COLO668 (cell line): ENCODE results near the gene GTF3C5.
"Not testable (repeated sequence)": the region's sequence is repeated elsewhere in the genome, so short reads cannot be mapped to it uniquely, and the experiment has no call there.

Source experiments
- DNase-seq: peaks from one replicate; lab custom pipeline; 2025; ENCODE audit not compliant: unreplicated experiment; lab: John Stamatoyannopoulos, UW

The GTF3C5 gene

DNA sequence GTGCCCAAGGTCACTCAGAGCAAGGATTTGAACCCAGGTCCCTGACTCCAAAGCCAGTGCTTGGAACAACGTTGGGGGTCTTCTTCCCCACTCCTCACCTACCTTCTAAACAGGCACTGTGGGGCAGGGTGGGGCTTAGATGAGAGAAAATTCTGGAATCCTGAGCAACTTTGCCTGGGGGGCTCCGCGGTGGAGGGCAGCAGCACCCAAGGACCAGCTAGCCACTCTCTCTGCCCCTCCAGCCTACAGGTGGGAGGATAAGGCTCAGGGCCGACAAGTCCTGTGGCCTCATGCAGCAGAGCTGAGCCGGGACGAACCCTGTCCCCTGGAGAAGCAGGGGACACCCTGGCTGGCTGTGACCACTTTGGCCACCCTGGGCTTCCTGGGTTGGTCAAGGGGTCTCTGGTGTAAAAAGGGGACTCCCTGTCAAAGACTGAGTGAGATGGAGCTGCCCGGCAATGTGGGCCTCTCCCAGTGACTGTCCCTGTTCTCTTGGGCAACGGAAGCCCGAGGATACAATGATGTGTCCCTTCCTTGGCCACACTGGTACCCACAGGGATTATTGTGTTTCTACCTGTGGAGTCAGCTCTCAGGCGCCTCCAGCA lies 57.5 kb downstream of the GTF3C5 start:
- no peak for DNase-seq

DNA sequence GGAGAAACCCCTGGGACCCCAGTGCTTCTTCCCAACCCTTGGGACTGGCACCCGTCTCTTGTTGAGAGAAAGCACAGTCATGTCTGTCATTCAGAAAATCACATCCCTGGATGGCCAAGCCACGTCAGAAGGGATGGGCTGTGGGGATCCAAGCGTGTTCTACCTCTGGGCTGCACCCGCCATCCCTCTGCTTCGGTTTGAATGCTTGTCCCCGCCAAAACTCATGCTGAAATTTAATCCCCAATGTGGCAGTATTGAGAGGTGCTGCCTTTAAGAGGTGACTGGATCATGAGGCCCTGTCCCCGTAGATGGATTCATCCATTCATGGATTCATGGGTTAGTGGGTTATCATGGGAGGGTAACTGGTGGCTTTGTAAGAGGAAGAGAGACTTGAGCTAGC lies 58.0 kb downstream of the GTF3C5 start:
- DNase-seq = no peak

DNA sequence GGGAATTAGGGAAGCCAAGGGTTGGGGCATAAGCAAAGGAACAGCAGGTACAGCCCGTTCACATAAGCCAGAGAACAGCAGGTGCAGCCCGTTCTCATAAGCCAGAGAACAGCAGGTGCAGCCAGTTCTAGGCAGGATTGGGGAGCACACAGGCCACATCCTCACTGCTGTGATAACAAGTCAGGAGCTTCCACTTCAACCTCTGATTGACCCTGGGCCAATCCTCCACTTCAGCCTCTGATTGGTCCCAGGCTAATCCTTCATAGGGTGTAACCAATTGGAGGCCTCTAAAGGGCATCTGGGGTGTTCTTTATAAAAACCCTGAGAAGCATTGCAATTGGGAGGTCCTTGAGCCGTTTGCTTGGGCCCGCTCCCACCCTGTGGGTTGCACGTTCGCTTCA lies 58.5 kb downstream of the GTF3C5 start:
- DNase-seq = peak; percentile 73

DNA sequence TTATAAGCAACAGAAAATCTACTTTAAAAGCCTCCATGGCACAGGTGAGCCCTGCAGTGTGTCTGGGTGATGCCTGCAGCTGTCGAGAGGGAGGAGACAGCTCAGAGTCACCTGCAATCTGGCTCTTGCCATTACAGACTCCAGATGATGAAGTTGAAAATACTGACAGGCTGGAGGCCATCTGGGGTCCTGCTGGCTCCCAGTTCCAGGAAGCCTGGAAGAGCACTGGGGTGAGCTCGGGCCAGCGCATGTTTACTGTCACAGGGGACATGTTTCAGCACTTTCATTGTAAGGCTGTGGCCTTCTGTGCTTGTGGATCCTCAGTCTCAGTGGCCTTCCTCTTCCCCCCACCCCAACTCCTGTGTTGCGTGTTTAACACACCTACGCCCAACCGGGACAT lies 59.4 kb downstream of the GTF3C5 start:
- DNase-seq = no peak

DNA sequence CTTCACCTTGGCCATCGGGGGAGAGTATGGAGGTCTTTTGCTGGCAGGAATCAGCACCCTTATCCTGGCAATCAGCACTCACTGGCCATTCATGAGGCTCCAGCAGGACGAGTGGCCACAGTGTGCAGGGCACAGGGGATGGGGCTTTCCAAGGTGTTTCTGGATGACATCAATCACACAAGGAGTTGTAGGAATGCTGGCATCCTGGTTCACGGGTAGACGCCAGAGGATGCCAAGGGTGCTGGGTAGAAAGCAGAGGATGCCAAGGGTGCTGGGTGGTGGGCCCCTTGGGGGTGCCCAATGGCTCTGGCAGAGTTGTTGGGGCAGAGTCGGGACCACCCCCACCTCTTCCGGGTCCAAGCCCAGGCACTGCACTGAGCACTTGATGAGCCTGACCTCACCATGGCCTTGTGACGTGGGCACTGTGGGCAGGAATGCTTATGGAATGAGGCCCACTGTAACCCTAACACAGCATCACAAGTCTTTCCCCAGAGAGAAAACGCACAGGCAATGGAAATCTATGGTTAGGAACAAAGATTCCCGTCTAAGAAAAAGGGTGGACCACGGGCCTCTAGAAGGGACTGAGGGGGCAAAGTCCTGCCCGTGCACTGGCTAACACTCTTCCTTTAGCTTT lies 60.1 kb downstream of the GTF3C5 start:
- no peak for DNase-seq

DNA sequence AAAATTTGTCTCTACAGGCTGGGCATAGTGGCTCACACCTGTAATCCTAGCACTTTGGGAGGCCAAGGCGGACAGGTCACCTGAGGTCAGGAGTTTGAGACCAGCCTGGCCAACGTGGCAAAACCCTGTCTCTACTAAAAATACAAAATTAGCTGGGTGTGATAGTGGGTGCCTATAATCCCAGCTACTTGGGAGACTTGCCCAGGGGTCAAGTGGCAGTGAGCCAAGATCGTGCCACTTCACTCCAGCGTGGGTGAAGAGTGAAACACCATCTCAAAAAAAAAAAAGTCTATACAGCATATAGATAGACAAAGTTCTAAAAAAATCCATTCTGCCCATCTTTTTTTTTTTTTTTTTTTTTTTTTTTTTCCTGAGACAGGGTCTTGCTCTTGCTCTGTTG lies 63.6 kb downstream of the GTF3C5 start:
- DNase-seq = not testable (repeated sequence)

DNA sequence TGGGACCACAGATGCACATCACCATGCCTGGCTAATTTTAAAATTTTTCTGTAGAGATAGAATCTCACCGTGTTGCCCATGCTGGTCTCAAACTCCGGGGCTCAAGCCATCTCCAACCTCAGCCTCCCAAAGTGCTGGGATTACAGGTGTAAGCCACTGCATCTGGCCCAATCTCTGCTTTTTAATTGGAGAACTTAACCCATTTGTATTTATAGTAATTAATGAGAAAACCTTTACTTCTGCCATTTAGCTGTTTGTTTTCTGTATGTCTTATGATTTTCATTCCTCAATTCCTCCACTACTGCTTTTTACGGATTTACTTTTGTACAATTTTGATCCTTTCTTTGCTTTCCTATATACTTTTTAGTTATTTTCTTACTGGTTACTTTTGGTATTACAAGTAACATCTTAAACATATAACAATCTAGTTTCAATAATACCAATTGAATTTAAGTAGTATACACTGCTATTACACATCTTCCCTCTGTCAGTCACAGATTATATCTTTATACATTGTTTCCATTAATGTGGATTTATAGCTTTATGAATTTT lies 64.1 kb downstream of the GTF3C5 start:
- DNase-seq = no peak

DNA sequence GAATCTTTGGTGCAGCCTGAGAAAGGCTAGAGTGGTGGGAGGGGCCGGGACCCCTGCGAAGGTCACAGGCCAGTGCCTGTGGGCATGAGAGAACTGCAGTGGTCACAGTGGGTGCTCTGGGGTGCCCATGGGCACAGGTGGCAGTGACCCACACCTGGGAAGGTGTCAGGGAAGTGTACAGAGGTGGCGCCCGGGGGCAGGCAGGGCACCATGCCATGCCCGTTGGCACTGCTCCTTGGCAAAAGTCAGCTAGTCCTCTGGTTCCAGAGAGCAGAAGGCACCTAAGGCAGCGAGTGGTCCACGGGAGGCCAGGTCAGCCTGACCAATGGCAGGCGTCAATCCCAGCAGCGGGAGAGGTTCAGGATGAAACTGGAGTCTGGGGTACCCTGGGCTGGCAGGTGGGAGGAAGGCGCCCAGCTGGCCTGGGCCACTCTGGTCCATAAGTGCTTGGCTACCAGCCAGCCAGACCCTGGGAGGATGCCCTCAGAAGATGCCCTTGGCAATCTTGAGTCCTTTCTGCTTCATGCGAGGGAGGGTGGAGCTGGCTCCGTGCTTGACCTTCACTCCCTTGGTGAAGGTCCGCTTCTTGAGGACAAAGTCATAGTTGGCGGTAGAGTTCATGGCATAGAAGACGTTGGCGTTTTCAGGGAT lies 67.4 kb downstream of the GTF3C5 start:
- no peak for DNase-seq

DNA sequence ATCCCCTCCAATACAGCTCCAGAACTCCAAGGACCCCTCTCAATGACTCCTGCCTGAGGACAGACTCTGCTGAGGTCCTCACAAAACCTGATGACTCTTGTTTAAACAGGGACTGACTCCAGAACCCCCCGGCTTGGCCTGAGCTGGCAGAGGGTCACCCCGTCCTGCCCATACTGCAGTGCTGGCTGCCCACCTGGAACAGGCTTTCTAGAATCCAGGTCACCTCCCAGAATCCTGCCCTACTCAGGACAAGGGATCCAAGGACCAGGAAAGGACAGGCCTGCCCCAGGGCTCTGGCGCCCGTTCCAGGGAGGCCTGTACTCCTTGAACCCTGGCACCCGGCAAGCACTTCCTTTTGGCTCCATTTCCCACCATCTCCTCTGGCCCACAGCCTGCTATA lies 68.1 kb downstream of the GTF3C5 start:
- no peak for DNase-seq

DNA sequence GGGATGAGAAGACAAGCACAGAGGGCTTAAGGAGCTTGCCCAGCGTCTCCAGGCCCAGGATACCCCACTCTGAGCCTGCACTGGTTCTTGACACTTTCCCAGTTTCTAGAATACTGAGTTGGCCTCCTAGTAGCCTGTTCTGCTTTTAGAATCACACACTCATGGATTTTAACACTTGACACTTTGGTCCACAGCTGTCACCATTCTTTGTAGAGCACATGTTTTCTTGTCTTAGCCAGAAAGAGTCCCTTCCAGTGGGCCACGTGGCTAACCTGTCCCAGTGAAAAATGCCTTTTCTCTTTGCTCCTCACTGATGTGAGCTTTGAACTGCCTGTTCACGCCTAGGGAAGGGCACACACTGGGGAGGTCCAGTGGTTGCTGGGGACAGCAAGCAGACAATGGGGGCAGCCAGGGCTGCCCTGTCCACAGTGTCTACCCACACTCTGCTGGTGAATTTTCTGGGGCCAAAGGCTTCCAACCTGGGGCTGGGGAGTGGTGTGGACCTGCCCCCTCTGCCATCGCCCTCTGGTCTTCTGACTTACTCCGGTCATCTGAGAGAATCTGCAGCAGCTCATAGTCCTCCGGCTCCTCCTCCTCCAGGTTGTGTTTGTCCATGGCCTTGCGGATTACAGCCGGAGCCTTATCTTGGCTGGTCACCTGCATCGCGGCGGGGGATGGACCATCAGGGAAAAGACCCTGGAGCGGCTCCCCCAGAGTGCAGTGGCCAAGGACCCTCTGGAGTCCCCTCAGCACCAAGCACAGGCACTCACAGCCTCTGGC lies 69.1 kb downstream of the GTF3C5 start:
- DNase-seq = no peak

DNA sequence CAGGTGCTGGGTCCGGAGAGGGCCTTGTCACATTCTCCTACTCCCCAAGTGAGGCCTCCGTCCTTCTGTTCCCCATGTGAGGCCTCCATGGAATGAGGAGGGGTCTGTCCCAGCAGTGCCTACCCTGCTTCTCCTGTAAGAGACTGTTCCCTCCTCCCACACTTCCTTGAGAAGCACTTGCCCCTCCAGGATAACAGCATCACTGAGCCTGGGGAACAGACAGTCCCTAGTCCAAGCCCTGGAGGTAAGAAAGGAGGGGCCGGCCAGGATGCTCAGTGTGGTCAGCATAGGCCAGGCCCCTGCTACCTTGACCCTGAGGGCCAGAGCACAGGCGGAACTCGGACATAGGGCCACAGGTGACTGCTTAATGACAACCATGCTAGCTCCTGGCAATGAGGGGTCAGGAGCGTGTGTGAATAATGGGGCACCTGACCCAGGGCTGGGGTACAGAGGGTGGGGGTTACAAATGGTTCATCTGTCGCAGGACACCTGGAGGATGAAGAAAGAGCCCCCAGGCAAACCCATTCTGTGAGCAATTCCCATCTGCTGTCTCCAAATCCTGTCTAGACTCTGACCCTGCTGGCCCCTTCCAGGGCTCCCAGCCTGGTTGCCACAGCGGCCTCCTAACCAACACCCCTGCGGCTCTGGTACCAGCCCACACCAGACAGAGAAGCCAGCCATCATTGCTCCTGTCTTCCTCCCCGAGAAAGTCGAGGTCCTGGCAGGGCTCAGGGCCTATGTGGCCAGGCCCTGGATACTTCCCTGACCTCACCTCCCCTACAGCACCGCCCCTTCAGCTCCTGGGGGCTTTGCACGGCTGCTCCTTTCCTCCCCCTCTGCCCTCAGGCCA lies 69.9 kb downstream of the GTF3C5 start:
- DNase-seq = no peak

DNA sequence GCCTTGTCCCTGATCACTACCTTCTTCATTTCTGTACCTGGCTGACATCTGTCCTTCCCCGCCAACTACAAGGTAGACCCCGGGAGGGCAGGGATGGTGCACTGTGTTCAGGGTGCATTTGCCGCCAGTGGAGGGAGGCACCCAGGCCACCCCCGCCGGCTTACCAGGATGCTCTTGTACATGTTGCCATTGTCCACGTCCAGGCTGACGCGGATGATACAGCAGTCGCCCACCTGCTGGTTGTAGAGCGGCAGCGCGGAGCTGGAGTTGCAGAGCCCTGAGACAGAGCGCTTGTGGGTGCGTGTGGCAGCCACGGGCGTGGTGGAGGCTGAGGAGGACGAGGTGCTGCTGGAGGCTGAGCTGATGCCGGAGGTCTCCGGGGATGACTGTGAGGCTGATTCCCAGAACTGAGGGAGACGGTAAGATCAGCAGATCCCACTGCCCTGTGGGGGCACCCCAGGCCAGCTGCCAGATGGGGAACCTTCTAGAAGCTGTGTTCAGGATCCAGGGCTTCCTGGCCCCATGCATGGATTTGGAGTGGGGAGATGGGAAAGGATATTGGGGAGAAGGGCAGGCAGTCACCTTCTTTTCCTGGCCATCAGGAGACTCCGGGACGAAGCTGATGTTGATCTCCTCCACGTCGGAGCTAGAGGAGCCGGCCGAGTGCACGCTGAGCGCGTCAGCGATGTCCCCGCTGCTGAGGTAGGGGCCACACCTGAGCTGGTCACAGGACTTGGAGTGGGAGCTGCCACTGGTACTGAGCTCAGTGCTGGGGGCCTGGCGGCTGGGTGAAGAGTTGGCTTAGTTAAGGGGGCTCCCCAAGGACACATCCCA lies 70.8 kb downstream of the GTF3C5 start:
- DNase-seq = no peak

DNA sequence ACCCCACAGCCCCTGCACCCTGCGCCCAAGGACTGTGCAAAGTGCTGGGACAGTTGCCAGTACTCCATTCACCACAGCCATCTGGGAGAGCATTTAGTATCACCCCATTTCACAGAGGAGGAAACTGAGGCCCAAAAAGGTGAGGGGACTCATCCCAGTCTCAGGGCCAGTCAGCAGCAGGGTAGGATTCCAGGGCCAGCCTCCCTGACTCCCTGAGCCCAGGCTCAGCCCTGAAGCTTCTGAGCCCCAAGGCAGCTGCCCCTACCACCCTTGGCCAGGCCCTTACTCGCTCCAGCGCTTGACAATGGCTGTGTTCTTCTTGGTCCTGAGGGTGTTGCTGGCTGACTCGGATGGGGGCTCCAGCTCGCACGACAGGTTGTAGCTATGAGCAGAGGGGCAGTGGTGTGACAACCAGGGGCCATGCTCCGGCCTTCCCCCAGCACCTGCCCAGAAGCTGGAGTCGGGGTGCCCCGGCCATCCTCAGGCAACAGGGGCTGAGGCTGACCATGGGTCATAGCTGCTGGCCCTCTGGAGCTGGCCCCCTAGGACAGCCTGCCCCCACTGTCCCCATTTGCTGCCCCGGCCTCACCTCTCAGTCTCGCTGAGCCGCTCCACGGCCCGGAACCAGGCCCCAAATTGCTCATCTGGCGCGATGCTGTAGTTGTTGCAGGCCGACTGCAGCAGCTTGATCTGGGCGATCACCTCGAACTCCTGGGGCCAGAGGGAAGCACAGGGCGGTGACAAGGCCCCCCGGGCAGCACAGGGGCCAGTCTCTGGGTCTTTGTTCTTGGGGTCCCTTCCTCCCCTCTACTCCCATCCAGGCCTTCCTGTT lies 71.6 kb downstream of the GTF3C5 start:
- no peak for DNase-seq

DNA sequence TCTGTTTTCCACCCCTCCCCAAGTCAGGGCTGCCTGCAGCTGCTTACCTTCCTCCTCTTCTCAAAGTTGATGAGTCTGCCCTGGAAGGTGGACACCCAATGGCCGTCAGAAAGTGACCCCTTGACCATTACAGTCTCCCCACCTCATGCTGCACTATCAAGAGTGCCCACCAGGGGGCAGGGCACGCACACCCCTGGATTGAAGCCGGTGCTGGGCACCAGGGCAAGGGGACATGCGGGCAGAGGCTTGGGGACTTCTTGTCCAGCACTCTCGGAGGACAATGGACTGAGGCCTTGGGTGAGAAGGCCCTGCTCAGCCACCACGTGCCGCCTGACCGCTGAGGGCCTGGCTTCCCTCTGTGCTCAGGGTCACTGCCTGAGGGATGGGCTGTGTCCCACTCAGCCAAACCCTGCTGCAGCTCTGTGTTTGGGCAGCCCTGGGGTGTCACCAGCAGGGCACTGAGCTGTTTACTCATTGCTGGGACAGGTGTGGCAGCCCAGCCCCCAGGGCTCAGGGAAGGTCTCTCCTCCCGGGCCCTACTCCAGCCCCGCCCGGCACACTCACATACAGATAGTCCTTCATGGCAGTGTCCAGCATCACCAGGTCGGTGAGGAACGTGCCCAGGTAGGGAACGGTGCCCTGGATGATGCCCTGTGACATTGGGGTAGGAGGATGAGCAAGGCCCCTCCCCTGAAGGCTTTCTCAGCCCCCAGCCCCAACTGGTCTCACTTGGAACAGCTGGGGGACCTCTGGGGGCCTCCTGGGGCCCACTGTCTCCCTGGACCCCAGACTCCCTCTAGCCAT lies 72.6 kb downstream of the GTF3C5 start:
- peak; percentile 66 for DNase-seq

DNA sequence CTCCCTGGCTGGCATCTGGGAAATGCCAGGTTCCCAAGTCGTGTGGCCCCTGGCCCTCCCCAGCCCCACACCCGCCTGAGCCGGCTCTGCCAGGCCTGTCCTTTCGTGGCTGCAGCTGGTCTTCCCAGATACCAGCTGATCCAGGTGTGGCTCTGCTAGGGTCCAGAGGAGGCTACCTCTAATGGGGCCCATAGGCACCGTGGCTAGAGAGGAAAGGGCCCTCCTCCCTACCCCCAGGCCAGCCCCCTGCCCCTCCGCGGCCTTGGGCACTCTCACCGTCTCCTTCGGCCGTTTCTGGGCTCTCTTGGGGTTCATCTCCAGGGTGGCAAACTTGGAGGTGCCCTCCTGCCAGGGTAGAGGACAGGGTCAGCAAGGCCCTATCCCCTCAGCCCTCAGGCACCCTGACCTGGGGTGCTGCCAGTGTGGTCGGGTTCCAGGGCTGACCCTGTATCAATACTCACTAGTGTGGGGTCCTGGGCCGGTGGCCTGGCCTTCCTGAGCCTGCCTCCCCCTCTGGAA lies 73.2 kb downstream of the GTF3C5 start:
- no peak for DNase-seq

DNA sequence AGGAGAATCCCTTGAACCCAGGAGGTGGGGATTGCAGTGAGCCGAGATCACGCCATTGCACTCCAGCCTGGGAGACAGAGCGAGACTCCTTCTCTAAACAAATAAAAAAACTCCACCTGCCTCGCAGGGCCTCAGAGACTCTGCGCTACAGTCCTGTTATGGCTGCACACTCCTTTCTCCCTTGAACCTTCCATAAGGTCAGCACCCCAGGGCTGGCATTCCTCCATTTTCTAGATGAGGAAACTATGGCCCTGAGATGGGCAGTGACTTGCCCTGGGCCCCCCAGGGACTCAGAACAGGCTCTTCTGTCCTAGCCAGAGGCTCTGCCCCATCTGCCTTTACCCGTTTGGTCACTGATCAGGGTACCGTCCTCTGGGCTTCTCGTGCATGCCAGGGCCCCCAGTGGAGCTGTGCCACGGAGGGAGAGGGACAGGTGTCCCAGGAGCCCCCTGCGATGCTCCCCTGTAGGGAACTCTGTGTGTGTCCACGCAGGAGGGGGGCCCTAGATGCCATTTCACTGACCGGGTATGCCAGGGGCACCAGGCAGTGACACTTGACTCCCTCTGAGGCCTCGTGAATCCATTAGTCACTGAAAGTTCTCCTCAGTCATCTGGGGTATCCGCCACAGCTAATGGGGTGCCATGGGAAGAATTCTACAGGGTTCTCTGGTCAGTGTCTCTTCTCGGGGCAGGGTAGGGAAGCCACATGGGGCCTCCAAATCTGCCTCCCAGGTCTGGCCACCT lies 74.1 kb downstream of the GTF3C5 start:
- DNase-seq = no peak

DNA sequence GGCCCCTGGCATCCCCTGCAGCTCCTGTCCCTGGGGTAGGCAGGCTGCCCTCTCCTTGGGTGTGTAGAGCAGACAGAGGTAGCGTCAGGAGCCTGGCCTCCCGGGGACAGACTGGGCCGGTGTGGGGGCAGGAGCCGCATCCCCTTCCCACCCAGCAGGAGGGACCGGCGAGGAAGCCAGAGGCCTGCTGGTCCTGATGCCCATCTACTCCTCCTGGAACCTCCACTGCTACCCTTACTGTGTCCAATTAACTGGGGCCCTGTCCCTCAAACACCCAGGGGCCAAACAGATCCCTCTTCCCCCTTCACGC lies 74.6 kb downstream of the GTF3C5 start:
- DNase-seq = no peak
